Measurements from ENCODE around the gene RAB10.

GRCh38 chr2:26086155-26086637, 52.3 kb downstream of the RAB10 start:
- TF ChIP-seq EZH2 (IDR thresholded peaks at IDR 0.05; ENCODE audit: insufficient read depth, poor library complexity, severe bottlenecking), result no peak
- TF ChIP-seq EZH2phosphoT487 (IDR thresholded peaks at IDR 0.05; ENCODE audit: insufficient read depth, low read depth), result no peak
